Vagina (tissue), 2 donors: Measurements from ENCODE around the gene HAO1.

ENCODE experiments used
- CTCF ChIP-seq, 3 experiments: fragments of 450-650 bp in 2 of 3; fragments of 200-600 bp in 1 of 3; sonication (generic) in 1 of 3; IDR thresholded peaks; one replicate each; pipeline ENCODE4 v1.5.1; 2017 to 2019; ENCODE audit warnings: antibody characterized with exemption in 3 of 3, mild to moderate bottlenecking in 2 of 3, moderate library complexity in 2 of 3
- POLR2A ChIP-seq, 2 donors: fragments of 450-650 bp; IDR thresholded peaks; one replicate each; pipeline ENCODE4 v1.6.1; 2017; ENCODE audit warnings: antibody characterized with exemption in 2 of 2, mild to moderate bottlenecking in 2 of 2, moderate library complexity in 2 of 2
- POLR2AphosphoS5 ChIP-seq, 2 donors: sonication (generic); formaldehyde crosslinking; IDR thresholded peaks; one replicate each; pipeline ENCODE4 v1.9.0; 2017; ENCODE audit warnings: antibody characterized with exemption in 2 of 2, mild to moderate bottlenecking in 2 of 2, low read depth in 1 of 2; ENCODE audit not compliant: insufficient read depth in 1 of 2

- TF ChIP-seq POLR2AphosphoS5 (IDR thresholded peaks at IDR 0.05; ENCODE audit: insufficient read depth in 1 of 2, low read depth in 1 of 2) (no peak), CTCF (IDR thresholded peaks at IDR 0.05) (no peak), POLR2A (IDR thresholded peaks at IDR 0.05) (no peak)
These were observed 43.9 kb upstream of the HAO1 start for GRCh38 chr20:7984192-7984591.
